NCI-H2171 treated with DMSO at 0.1 percent for 48 hours (cell line): ENCODE measurements around the gene TRIM27.
"Not testable (repeated sequence)": the region's sequence is repeated elsewhere in the genome, so short reads cannot be mapped to it uniquely, and the experiment has no call there.

ENCODE experiments used
- DNase-seq: peaks from one replicate; lab custom pipeline; 2025; lab: John Stamatoyannopoulos, UW

The TRIM27 gene

DNA sequence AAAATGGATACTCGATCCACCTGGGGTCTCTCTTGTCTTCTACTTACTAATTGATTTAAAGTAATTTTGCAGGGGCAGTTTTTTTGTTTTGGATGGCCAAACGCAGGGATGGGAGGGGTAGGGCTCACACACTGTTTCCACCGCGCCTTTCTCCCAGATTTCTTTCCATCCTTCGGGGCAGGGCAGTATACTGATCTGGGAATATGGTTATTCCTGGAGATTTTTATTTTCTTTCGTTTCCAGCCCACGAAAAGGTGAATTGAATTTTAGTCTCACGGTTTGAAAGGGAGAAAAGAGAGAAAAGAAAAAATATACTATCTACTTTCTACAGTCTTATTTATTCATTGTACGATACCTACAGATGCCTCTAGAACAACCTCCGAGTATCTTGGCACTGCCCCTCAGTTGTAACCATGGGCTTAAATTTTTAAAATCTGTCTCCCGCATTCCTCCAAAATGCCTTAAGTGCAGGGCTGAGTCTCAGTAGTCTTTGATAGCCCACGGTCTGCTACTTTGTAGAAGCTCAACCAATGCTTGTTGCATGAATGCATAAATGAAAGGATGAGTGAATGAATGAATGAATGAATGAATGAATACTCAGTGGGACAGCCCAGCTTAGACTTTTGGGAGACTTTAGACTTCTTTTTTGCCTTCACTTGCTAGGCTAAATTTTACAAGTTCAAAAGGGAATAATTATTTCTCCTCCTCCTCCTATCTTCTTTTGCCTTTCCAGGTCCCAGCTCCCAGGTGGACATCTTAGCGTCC is 18.1 kb upstream of the TRIM27 start:
- no peak for DNase-seq

DNA sequence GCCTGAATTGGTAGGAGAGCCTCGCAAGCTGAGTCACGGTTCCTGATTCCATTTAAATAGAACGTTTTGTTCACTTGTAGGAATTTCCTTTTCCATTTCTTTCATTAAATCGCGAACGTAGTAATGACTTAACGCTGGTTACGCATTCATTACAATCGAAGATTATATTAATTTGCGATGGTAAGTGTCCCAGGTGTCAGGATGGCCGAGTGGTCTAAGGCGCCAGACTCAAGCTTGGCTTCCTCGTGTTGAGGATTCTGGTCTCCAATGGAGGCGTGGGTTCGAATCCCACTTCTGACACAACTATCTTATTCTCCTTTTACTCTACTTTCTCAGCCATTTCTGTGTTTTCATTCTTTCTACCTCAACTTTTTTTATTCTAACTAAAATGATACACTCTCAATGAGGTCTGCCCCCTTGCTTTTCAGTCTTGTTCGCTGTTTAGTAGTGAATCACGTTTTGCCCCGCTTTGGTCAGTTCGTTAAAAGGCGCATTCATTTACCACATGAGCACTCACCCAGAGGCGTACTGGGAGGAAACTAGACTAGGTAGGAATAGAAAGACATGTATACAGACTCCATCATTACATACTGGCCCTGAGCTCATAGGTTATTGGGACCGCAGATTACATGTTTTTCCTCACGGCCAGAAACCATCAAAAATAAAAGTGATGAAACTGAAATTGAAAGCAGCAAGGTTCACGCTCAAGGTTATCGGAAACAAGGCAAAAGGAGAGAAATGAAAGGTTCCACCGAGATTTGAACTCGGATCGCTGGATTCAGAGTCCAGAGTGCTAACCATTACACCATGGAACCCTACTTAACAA is 17.3 kb upstream of the TRIM27 start:
- DNase-seq: peak; percentile 91

DNA sequence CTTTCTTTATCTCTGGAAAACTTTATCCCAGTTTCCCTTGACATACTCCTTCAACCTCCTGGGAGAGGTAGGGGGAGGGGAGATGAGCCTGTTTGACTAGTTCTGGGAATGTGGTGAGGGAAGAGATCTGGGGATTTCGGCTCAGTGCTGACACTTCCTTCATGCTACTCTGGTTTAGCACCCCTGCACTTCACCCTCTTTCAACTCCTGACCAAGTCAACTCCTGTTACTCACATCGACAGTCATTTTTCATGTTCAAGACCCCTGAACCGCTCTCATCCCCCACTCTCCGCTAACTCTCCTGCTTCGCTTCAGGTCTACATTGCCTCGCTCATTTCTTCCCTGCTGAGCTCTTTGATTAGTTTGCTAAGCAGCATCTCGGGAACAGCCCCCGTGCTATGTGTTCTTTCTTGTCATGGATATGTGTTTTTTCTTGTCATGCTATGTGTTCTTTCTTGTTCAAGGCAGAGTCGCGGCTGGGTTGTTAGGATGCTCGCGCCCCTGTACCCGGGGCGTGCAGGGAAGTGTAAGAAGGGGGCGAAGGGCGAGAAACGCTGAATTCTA is 16.6 kb upstream of the TRIM27 start:
- peak; percentile 86 for DNase-seq

DNA sequence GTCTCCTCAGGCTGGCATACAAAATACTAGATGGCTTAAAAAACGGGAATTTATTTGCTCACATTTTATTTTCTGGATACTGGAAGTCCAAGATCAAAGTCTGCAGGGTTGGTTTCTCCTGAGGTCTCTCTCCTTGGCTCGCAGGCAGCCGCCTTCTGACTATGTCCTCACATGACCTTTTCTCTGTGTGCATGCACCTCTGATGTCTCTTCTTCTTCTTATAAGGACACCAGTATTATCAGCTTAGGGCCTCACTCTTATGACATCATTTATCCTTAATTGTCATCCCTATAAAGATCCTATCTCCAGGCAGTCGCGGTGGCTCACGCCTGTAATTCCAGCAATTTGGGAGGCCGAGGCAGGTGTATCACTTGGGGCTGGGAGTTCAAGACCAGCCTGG is 9.3 kb upstream of the TRIM27 start:
- DNase-seq: no peak

DNA sequence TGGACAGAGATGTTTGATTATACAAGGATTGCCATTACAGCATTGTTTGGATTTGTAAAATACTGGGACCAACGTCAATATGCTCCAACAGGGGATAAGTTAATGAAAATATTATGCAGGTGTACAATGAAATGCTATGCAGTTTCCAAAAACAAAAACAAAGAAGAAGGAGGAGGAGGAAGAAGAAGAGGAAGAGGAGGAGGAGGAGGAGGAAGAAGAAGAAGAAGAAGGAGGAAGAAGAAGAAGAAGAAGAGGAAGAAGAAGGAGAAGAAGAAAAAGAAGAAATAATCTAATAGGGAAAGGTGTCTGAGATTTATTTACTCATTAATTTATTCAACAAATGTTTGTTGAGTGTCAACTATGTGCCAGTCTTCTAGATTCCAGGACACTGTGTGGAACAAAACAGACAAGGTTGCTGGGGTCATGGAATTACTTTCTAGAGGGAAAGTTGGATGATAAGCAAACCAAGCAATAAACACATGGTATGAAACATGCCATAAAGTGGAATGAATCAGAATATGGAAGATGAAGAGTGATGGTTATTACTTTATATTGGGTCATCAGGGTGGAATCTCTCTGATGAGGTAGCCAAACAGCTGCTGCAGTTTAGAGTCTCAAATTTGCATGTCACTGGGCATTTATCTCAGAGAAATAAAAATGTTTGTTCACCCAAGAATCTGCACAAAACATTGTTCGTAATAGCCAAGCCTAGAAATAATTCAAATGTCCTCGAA is 6.3 kb upstream of the TRIM27 start:
- DNase-seq: no peak

DNA sequence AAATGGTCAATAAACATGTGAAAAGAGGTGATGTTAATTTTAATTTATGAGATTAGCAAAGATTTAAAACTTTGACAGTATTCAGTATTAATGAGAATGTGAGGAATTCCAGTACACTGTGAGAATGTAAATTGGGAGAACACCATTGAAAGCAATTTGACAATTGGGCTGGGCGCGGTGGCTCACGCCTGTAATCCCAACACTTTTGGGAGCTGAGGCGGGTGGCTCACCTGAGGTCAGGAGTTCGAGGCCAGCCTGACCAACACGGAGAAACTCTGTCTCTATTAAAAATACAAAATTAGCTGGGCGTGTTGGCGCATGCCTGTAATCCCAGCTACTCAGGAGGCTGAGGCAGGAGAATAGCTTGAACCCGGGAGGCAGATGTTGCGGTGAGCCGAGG is 5.6 kb upstream of the TRIM27 start:
- DNase-seq: not testable (repeated sequence)

DNA sequence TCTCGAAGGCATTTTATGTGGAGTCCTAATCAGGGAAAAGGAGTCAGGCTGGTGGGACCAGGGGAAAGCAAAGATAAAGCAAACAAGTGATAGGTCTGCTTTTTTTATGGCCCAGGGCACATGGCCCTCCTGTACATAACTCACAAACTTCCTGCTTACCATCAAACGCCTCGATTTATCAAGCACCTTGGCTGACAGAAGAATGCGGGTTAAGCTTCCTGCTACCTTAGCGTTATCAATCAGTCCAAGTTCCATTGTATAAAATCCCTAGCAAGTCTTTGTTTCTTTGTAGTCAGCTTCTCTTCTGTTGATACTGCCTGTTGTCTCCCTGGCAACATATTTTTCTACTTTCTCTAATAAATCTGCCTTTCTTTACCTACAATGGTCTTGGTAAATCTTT is 4.1 kb upstream of the TRIM27 start:
- DNase-seq: no peak

DNA sequence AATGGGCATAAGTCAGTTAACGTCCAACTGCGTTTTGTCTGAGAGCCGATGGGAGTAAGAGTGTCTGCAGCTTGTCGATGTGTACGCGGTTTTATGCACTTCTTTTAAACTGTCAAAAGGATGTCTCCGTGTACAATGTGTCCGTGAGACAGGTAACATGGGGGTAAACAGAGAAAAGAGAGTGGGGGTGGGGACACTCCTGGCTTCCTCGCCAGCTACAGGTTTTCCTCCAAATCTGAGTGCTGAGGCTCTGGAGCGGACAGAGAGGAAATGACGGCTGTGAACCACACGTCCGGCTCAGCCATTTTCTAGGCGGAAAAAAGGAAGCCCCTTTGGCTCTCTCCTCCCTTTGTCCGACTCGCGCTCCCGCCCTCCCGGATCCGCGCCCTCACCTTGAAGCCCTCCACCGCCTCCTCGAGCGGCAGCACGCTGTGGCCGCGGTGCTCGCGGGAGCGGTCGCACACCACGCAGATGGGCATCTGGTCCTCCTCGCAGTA is 916 bp downstream of the TRIM27 start:
- DNase-seq: peak; percentile 69

DNA sequence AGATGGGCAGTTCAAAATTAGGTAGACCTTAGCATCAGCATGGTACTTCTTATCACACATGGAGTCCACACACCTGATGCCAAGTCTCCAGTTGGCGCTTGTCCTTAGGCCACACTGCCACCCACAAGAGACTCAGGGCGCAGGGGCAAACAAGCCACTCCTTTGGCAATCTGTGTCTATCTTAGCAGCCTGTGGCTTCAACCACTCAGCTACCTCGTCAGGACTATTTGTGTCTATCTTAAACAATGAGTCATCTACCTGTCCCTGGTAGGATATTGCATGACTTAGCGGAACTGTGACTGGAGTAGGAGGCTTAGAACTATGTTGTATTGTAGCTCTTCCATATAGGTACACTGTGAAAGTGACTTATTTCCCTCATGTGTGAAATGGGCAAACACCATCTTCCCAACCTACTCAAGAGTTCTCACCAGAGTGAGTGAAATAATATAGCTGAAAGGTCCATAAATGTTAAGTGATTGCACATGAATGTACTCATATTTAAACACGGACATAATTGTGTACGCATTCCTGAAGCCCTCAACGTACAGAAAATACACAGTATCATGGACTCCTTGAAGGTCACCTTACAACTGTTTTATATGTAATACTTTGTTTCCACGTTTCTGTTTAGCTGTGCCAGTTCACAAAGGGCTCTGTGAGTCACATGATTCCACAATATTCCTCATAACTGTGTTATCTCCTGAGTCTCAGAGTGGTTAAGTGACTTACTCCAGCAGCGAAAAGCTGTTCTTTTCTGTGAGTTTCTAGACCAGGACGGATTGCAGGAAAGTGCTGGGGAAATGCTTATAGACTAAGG is 1.6 kb downstream of the TRIM27 start:
- no peak for DNase-seq

DNA sequence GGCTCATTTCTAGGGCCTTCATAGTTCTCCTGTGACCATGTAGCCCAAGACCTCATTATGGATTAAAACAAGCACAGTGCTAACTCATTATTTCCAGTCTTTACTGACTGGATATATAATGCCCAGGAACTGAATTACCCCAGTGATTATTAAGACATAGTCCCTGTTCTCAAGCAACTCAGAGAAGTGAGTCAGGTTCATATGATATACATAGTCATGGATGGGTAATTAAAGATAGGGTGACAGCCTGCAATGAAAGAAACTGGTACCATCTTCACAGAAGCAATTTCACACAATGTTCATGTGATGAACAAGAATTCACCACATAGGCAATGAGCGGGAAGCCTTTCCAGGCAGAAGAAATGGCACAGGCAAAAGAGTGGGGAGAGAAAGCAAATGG is 3.5 kb downstream of the TRIM27 start:
- no peak for DNase-seq

DNA sequence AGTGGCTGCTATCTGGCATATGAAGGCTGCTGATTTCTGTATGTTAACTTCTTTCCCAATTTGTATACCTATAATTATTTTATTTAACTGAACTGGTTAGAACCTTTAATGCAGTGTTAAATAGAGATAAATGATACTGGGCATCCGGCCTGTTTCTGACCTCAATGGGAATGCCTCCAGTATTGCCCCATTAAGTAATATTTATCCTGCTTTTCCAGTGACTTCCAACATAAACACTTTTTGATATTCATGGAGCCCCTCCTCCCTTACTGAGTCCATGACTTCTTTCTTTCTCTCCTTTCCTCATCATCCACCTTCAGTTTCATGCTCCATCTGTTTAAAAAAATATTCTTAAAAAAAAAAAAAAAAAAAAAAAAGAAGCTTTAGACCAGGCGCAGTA is 8.8 kb downstream of the TRIM27 start:
- no peak for DNase-seq

DNA sequence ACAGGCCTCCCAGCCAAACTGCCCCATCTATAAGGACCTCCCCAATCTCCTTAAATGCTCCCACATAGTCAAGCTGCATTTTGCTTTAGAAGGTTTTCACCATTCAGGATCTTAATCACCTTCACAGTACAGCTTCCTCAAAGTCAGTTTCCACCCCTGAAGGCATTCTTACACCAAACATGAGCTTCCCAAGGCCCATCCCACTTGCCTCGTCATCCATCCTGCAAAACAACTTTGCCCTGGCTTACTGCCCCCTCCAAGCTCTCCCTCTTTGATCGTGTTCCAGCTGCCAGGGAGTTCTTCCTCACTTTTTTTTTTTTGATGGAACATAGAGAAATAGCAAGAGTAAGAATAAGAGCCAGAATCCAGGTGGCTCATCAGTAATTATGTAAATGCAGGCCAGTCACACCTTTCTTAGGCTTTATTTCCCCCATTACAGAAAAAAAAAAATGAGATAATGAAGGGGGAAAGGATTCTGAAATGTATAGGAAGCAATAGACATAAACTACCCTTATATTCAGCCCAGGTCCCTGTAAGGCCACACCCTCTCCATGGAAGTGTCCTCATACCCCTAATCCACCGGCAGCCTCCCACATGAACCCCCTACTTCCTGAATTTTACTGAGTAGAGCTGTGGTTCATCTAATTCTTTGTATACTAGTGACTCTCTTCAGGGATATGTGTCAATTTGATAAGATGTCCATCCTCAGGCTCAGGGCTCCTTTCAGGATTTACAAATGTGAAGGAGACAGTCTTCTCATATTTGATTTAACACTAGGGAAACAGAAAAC is 12.7 kb downstream of the TRIM27 start:
- DNase-seq: no peak

DNA sequence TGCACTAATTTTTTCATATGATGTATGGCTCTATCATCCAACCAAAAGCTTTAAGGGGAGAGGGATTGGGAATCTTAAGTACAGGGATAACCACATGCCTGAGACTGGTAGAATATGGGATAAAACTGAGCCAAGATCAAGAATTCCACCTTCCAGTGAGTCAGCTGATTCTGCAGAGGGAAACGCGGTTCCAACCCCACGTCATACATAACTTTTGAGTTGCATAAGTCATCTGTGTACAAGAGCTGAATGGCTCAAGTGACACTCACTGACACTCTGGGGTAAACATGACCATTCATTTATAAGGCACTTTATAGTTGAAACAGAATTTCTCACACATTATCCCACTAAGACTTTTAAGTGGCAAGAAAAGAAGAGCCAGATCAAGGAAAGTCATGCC is 16.4 kb downstream of the TRIM27 start:
- no peak for DNase-seq

DNA sequence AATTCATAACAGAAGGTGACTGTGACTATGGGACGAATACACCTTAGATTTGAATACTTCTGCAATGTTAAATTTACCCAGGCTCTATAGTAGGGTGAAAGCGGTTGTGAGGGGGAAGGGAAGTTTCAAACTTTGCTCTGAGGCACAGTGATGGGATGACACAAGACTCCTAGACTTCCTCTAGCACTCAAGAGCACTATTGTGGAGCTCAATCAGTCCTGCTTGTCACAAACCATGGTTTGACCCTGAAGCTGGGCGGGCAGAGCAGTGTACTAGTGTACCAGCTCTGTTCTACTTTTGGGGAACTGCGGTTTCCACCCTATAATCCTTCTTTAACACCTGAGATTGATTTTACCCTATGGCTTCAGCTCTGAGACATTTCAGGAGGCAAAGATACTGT is 17.1 kb downstream of the TRIM27 start:
- no peak for DNase-seq

DNA sequence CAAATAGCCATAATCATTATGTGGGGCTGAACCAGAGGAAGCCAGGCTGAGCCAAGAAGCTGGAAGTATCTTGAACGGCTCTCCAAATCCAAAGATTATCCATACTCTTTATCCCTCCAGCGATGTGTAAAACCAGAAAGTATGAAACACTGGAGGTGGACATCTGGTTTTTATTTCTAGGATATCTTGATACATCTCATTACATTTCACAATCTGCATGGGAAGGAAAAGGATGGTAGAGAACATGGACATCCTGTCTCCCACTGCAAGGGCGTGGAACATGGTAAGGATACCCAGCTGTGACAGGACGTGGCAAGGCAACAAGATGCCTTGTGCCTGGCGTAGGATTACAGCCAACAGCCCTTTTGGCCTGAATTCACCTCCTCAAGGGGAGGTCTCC is 20.1 kb downstream of the TRIM27 start:
- no peak for DNase-seq

DNA sequence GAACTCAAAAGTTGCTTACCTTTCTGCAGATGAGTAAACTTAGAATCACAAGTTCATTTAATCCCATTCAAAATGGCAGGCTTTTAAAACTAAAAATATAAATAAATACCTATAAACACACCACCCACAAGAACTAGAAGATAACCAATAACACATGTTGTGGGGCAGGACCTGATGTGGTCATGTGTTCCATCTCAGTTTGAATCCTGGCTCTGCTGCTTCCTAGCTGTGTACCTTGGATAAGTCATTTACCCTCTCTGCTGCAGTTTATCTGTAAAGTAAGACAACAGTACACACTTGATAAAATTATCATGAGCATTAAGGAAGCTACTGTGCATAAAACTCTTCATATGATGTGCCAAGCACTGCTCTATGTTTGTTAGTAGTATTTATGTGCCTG is 22.0 kb downstream of the TRIM27 start:
- no peak for DNase-seq

DNA sequence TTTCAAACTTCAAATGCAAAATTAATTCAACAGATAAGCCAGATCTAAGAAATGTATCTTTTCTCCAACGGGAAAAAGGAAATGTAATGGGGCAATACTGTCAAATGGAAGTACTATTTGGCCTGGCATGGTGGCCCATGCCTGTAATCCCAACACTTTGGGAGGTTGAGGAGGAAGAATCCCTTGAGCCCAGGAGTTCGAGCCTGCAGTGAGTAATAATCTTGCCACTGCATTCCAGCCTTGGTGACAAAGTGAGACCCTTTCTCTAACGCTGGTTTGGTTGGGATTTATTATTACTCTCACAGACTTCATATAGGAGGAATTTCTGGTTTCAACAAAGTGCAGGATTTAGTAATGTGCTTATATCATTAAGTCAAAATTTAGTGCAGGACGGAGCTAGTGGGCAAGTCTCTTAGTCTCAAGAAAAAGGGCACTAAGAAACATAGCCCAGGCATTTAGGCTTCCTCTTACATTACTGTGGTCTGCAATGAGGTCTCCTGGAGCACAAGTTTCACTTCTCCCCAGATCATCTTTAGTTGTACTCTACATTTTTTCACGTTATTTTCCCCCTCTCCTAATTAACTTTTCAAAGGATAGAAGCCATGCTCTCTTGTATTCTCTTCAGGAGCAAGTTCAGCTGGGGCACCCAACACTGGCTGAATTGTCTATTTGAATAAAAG is 23.1 kb downstream of the TRIM27 start:
- no peak for DNase-seq

DNA sequence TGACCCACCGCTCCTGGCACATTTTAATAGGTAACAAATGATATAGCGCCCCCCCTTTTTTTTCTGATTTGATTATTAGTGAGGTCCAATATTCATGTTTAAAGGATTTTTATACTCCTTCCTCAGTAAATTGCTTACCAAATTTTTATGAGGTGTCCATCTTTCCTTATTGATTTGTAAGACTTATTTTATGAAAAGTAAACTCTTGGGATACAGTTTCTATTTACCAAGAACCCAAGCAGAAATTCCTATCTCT is 25.1 kb downstream of the TRIM27 start:
- DNase-seq: peak; percentile 6

DNA sequence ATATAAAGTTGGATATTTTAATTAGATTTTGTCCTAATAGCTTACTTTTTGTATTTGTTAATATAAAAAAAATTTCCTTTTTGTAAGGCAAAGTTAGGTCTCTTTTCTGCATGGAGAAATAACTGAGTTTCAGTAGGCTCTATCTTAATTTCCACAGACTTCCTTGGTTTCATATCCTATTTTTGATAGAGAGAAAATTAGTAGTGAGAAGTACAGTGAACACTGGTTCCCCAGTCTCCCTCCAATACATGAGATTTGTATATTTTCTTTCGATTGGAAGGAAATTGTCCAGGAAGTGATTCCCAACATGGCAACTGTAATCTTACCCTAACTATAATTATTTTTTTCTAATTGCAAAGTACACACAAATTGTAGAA is 26.4 kb downstream of the TRIM27 start:
- no peak for DNase-seq
